Fibroblast of lung (primary cell): Measurements from ENCODE around the gene BACE1.

Source experiments
- CTCF ChIP-seq, 2 donors: IDR thresholded peaks in 1 of 2; conservative IDR thresholded peaks in 1 of 2; 1 replicate in 1 of 2; 2 replicates in 1 of 2; pipeline ENCODE4 v1.5.1; 2011 to 2012; ENCODE audit warnings: low read length in 2 of 2, control low read depth in 1 of 2, inconsistent platforms in 1 of 2, low read depth in 1 of 2, mild to moderate bottlenecking in 1 of 2
- EZH2 ChIP-seq: IDR thresholded peaks from 2 replicates; pipeline ENCODE4 v1.5.1; 2012; ENCODE audit warnings: low read length, control low read depth, mild to moderate bottlenecking; ENCODE audit errors: missing control alignments

- TF ChIP-seq CTCF (conservative IDR thresholded peaks at IDR 0.05 in 1 of 2, IDR thresholded peaks at IDR 0.05 in 1 of 2; ENCODE audit: low read depth in 1 of 2, low read length in 2 of 2) (no peak), EZH2 (no peak)
These were observed 29.5 kb downstream of the BACE1 start for GRCh38 chr11:117286588-117286987.
